ENCODE results near the gene MYO3B.
"Not testable (repeated sequence)": the region's sequence is repeated elsewhere in the genome, so short reads cannot be mapped to it uniquely, and the experiment has no call there.

Gene MYO3B

GRCh38 chr2:170464268-170464667 lies 286.3 kb downstream of the MYO3B start:
- CTCF ChIA-PET = no interaction called here

GRCh38 chr2:170465241-170465640 lies 287.3 kb downstream of the MYO3B start:
- TF ChIP-seq CTCF (conservative IDR thresholded peaks at IDR 0.05; ENCODE audit: low read depth) = no peak
- DNase-seq (ENCODE audit: low spot score) = no peak
- H3K27ac ChIP-seq = no peak overlapping the region
- CTCF ChIA-PET = no interaction called here
- POLR2A ChIA-PET (ENCODE audit: low non-redundant PET) = no interaction called here

More at GRCh38 chr2:170464268-170464667, 286.3 kb downstream of the MYO3B start:
- no peak for TF ChIP-seq CTCF (conservative IDR thresholded peaks at IDR 0.05; ENCODE audit: low read depth)
- DNase-seq (ENCODE audit: low spot score) = no peak
- POLR2A ChIA-PET (ENCODE audit: low non-redundant PET) = no interaction called here
- no peak overlapping the region for H3K27ac ChIP-seq

GRCh38 chr2:170466632-170467031 lies 288.7 kb downstream of the MYO3B start:
- ChIA-PET POLR2A (ENCODE audit: low non-redundant PET) (interaction anchor here (0.6 kb wide), 1 partner anchor 16 kb away, joined by 3 read pairs; no protein-coding TSS in a partner anchor), CTCF (no interaction called here)
- no peak for TF ChIP-seq CTCF (conservative IDR thresholded peaks at IDR 0.05; ENCODE audit: low read depth)
- no peak for DNase-seq (ENCODE audit: low spot score)
- no peak overlapping the region for H3K27ac ChIP-seq

GRCh38 chr2:170467568-170468422 lies 289.8 kb downstream of the MYO3B start:
- no peak for TF ChIP-seq CTCF (conservative IDR thresholded peaks at IDR 0.05; ENCODE audit: low read depth)
- no peak for DNase-seq (ENCODE audit: low spot score)
- CTCF ChIA-PET = interaction anchor here (0.5 to 0.7 kb wide), 4 partner anchors 13 to 496 kb away, joined by 3 to 6 read pairs (median 4); no protein-coding TSS in a partner anchor
- H3K27ac ChIP-seq = no peak overlapping the region
- POLR2A ChIA-PET (ENCODE audit: low non-redundant PET) = no interaction called here

- CTCF ChIA-PET = no interaction called here
- TF ChIP-seq CTCF (conservative IDR thresholded peaks at IDR 0.05; ENCODE audit: low read depth) = no peak
- POLR2A ChIA-PET (ENCODE audit: low non-redundant PET) = no interaction called here
- no peak for DNase-seq (ENCODE audit: low spot score)
- H3K27ac ChIP-seq = no peak overlapping the region
Observed at GRCh38 chr2:170468557-170468956, 290.6 kb downstream of the MYO3B start.

GRCh38 chr2:170472498-170472897 lies 294.6 kb downstream of the MYO3B start:
- DNase-seq (ENCODE audit: low spot score); CTCF ChIA-PET; H3K27ac ChIP-seq; POLR2A ChIA-PET (ENCODE audit: low non-redundant PET): not testable (repeated sequence)

- no peak for DNase-seq (ENCODE audit: low spot score)
- no peak for TF ChIP-seq CTCF (conservative IDR thresholded peaks at IDR 0.05; ENCODE audit: low read depth)
- H3K27ac ChIP-seq = no peak overlapping the region
- ChIA-PET CTCF (no interaction called here), POLR2A (ENCODE audit: low non-redundant PET) (no interaction called here)
Observed at GRCh38 chr2:170475878-170476277, 297.9 kb downstream of the MYO3B start.

Measured in RWPE1 (cell line).